HG02973 (cell line): ENCODE data around the gene TMF1.

Experiments
- ATAC-seq: cut with Tn5 transposase; IDR thresholded peaks from one replicate; pipeline ENCODE4 v1.9.1; 2021; ENCODE audit warnings: moderate library complexity; ENCODE audit not compliant: unreplicated experiment

The TMF1 gene

GRCh38 chr3:69051756-69052471 is at the start of gene TMF1:
Gene TMF1, minus strand, starts transcription at chr3:69052333. Its CDS starts 247 bp downstream, at chr3:69052086.
- ATAC-seq: peak; percentile 94

- ATAC-seq: no peak
These were observed 47.4 kb upstream of the TMF1 start for GRCh38 chr3:69099576-69099975.

GRCh38 chr3:69097407-69098086 is 45.4 kb upstream of the TMF1 start:
- ATAC-seq: no peak

- ATAC-seq: no peak
These were observed 44.2 kb upstream of the TMF1 start for GRCh38 chr3:69096299-69096698.

GRCh38 chr3:69095636-69096035 is 43.5 kb upstream of the TMF1 start:
- ATAC-seq: no peak

- ATAC-seq: no peak
These were observed 42.5 kb upstream of the TMF1 start for GRCh38 chr3:69094467-69095205.

- peak; percentile 76 for ATAC-seq
These were observed 39.9 kb upstream of the TMF1 start for GRCh38 chr3:69092030-69092516.

- no peak for ATAC-seq
These were observed 39.4 kb upstream of the TMF1 start for GRCh38 chr3:69091389-69092029.

- ATAC-seq: no peak
These were observed 37.9 kb upstream of the TMF1 start for GRCh38 chr3:69090021-69090420.

GRCh38 chr3:69088063-69088462 is 35.9 kb upstream of the TMF1 start:
- peak; percentile 29 for ATAC-seq

GRCh38 chr3:69087030-69087791 is 35.1 kb upstream of the TMF1 start:
- ATAC-seq: no peak

- no peak for ATAC-seq
These were observed 33.9 kb upstream of the TMF1 start for GRCh38 chr3:69085833-69086722.

- ATAC-seq: no peak
These were observed 33.2 kb upstream of the TMF1 start for GRCh38 chr3:69085168-69085832.

- ATAC-seq: peak; percentile 46
These were observed 32.4 kb upstream of the TMF1 start, which contains the start of gene ARL6IP5 for GRCh38 chr3:69084326-69085167. Gene ARL6IP5, plus strand, starts transcription at chr3:69084937. Its CDS starts 111 bp downstream, at chr3:69085048.

- peak; percentile 50 for ATAC-seq
These were observed 30.7 kb upstream of the TMF1 start for GRCh38 chr3:69082805-69083204.

GRCh38 chr3:69082361-69082760 is 30.2 kb upstream of the TMF1 start:
- ATAC-seq: no peak

- ATAC-seq: no peak
These were observed 29.6 kb upstream of the TMF1 start for GRCh38 chr3:69081583-69082262.
